Skeletal muscle cell (primary cell): ENCODE data around the gene NKX6-2.
"Not testable (repeated sequence)": the region's sequence is repeated elsewhere in the genome, so short reads cannot be mapped to it uniquely, and the experiment has no call there.

Experiments used
- DNase-seq: peaks from one replicate; pipeline ENCODE4 v3.0.0-alpha.2; 2010; ENCODE audit warnings: low read depth
- H3K4me3 ChIP-seq: 2 replicates; pipeline ENCODE4 v1.5.1; 2011; ENCODE audit warnings: low read depth, mild to moderate bottlenecking, control low read depth, low read length, moderate library complexity

Gene NKX6-2

GRCh38 chr10:132784866-132785722, 853 bp downstream of the NKX6-2 start:
- DNase-seq = no peak
- no peak overlapping the region for H3K4me3 ChIP-seq

GRCh38 chr10:132783940-132784865, 1.7 kb downstream of the NKX6-2 start:
- no peak overlapping the region for H3K4me3 ChIP-seq
- DNase-seq = no peak

DNA sequence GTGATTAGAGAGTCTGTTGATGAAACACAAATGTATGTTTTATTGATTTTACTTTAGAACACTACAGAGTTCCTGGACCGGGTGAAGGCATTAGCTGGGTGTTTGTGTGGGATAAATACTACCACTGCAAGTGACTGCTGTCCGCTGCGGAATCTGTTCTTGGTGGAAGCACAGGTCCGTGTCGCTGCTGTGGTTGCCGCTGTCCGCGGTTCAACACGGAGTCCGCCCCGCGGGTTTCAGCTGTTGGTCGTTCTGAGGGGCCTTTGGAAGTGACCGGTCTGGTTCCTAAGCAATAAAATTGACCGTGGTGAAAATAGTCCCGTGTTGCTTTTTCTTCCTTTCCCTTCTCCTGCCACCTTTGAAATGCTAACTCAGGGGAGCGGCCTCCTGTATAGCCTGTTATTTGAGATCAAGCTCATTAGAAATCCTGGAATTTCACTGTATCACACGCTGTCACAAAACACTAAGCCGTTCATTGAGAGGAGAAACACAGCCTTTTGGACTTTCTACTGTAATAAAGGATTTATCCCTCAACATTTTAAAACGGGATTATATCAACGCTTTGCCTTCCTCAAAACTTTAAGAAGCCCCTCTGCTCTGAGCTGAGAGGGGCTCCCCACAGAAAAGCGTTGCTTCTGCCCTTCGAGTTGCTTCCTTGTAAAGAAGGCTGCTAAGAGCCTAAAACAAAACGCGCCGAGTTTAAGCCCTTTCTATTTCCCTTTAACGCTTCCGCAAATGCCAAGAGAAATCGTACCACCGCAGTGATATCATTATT, 2.6 kb downstream of the NKX6-2 start:
- DNase-seq = no peak
- no peak overlapping the region for H3K4me3 ChIP-seq

- no peak for DNase-seq
- no peak overlapping the region for H3K4me3 ChIP-seq
Measured at GRCh38 chr10:132781556-132781955, 4.4 kb downstream of the NKX6-2 start.

GRCh38 chr10:132780356-132780755, 5.6 kb downstream of the NKX6-2 start:
- H3K4me3 ChIP-seq = no peak overlapping the region
- DNase-seq = no peak

DNA sequence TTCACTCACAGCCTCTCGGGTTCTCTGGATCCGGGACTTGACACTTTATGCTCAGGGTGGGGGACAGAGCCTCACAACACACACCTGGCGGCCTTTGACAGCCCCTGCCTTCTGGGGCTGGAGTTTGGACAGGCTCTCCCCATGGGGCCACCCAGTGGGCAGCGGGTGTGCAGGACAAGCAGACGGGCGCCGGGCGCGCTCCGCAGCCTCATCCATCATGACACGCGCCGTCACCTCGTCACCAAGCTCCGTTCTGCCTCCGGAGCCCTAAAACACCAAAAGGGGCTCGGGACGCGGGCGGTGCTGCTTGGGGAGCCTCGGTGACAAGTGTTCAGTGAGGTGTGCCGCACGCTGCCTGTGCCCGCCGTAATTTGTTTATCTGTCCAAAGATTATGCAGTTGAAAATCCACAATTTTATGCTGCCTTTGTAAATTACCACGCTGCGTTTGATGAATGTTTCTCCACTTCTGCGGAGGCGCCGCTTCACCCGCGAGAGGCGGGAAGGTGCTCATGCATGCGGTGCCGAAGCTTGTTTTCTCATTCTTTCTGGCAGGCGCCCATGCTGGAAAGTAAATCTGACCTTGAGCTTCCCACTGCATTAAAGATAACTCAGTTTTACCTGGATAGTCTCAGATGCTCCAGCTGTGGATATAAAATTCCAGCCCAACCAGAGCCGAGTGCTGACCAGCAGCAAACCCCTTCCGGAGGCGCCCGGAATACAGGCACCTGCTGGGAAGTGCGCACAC, 6.2 kb downstream of the NKX6-2 start:
- no peak for DNase-seq
- no peak overlapping the region for H3K4me3 ChIP-seq

- DNase-seq = no peak
- H3K4me3 ChIP-seq = no peak overlapping the region
Measured at GRCh38 chr10:132777441-132777840, 8.5 kb downstream of the NKX6-2 start.

- no peak overlapping the region for H3K4me3 ChIP-seq
- DNase-seq = no peak
Measured at GRCh38 chr10:132776821-132777220, 9.1 kb downstream of the NKX6-2 start.

DNA sequence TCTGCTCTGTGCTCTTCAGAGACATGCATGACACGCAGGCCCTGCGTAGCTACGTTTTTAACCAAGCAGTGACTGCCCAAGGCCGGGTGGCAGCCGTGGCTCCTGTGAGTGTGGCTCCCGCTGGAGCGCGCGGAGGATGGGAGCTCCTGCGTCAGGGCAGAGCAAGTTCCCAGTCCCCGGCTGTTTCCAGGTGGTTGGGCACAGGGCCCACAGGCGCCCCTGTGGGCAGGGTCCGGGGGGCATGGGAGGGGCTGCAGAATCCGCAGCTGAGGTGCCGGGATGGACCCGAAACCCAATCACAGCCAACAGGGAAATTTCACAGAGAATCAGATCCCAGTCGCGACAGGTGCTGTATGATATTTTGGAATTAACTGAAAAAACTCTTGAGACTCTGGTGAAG, 9.8 kb downstream of the NKX6-2 start:
- no peak for DNase-seq
- H3K4me3 ChIP-seq = no peak overlapping the region

DNA sequence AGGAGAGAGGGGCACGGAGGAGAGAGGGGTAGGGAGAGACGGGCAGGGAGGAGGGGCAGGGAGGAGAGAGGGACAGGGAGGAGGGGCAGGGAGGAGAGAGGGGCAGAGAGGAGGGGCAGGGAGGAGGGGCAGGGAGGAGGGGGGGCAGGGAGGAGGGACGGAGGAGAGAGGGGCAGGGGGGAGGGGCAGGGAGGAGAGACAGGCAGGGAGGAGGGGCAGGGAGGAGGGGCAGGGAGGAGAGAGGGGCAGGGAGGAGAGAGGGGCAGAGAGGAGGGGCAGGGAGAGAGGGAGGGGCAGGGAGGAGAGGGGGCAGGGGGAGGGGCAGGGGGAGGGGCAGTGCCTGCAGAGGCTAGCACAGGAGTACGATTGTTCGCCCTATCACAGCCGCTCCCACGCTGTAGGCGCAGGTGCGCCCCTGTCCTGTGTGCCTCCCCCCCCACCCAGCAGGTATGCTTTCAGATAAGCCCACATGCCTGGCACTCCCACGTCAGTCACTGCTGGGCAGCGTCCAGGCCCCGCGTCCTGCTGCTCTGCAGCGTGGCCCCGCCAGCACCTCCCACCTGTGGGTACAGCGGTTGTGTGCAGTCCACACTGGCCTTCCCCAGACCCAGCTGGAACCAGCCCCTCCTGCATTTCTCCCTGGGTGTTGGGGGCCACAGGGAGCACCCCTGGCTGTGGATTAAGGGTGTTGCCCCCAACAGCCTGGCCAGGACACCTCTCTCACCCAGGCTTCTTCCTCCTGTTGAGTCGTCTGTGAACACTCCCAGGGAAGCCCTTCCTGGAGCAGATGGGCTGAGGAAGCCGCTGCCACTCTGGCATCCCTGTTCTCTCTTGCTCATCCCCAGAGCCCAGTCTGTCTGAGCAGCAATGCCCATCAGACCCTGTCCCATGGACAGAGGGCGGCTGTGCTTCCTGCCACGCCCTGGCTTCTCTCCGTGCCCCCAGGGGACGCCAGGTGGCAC, 10.8 kb downstream of the NKX6-2 start:
- no peak for DNase-seq

DNA sequence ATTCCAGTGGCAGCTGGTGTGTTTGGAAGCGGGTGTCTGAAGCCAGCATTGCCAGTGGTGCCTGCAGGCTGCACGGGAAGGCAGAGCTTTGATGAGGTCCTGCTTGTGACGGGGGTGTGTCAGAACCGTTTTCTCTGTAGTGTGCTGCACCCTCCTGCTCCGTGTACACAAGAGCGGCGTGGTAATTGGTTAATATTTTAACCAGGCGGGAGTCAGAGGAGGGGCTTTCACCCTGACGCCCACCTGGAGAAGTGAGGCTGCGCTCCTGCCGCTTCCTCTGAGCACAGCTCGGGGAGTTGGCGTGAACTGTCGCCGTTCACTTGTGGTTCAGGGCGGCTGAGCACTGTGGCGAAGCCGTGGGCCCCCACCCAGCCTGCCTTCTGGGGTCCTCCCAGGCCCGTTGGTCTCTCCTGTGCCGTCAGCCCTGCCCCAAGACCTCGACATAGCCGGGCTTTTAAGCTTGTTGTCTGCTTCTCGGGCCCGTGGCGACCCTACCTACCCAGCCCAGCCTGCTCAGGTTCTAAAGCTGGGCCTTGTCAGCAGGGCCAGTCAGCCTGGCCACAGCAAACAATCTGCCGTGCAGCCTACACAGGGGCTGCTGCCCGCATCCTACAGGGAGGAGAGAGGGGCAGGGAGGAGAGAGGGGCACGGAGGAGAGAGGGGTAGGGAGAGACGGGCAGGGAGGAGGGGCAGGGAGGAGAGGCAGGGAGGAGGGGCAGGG, 11.6 kb downstream of the NKX6-2 start:
- no peak for DNase-seq
- H3K4me3 ChIP-seq = no peak overlapping the region

More for the DNA sequence above, 10.8 kb downstream of the NKX6-2 start:
- no peak overlapping the region for H3K4me3 ChIP-seq

- H3K4me3 ChIP-seq = not testable (repeated sequence)
Measured at GRCh38 chr10:132772816-132773215, 13.1 kb downstream of the NKX6-2 start.

GRCh38 chr10:132770061-132771021, 15.6 kb downstream of the NKX6-2 start:
- no peak for DNase-seq
- H3K4me3 ChIP-seq = no peak overlapping the region

More at GRCh38 chr10:132772816-132773215, 13.1 kb downstream of the NKX6-2 start:
- DNase-seq = not testable (repeated sequence)

- no peak overlapping the region for H3K4me3 ChIP-seq
- no peak for DNase-seq
Measured at GRCh38 chr10:132768346-132769248, 17.4 kb downstream of the NKX6-2 start.

GRCh38 chr10:132766291-132766690, 19.7 kb downstream of the NKX6-2 start:
- no peak overlapping the region for H3K4me3 ChIP-seq
- DNase-seq = no peak
